HG02840 (cell line): ENCODE results near the gene PRELP.
"Not testable (repeated sequence)": the region's sequence is repeated elsewhere in the genome, so short reads cannot be mapped to it uniquely, and the experiment has no call there.

Source experiments
- ATAC-seq: cut with Tn5 transposase; IDR thresholded peaks from one replicate; pipeline ENCODE4 v1.9.1; 2021; ENCODE audit warnings: mild to moderate bottlenecking, moderate library complexity, moderate number of reproducible peaks; ENCODE audit not compliant: unreplicated experiment, low FRiP score

The PRELP gene

DNA sequence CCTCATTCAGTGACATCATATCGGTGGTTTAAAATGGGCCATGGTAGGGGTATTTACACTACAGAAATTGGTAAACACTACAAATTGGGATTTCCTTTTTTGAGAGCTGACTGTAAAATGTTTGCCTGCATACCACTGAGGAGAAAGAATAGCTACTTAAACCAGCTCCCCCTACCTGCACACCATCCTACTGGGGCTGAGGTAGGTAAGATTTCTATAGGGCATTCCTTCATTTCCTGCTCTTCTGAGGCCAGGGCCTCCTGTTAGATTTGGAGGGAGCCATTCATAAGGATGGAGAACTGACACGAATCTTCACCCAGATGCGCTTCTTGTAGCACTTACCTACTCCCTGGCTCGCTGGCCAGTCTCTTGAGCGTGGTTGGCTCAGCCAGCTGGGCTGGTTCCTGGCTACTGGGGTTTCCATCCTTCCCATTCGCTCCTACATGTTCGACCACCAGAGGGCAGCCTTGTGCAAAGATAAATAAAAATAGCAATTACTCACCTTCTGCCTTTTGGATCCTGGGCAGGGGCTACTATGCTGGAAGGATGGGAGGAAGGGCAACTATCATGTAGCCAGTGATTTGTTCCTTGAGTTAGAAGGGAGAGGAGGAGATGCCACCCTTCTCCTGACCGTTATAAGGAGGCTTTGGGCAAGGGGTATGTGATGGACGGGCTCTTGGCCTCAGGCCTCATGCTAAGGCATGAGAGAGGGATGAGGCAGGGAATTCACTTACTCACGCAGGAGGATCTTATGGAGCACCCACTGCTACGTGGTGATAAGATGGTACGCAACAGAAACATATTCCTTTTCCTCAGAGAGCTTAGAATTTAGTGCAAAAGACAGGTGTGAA lies 29.0 kb downstream of the PRELP start:
- ATAC-seq = no peak

DNA sequence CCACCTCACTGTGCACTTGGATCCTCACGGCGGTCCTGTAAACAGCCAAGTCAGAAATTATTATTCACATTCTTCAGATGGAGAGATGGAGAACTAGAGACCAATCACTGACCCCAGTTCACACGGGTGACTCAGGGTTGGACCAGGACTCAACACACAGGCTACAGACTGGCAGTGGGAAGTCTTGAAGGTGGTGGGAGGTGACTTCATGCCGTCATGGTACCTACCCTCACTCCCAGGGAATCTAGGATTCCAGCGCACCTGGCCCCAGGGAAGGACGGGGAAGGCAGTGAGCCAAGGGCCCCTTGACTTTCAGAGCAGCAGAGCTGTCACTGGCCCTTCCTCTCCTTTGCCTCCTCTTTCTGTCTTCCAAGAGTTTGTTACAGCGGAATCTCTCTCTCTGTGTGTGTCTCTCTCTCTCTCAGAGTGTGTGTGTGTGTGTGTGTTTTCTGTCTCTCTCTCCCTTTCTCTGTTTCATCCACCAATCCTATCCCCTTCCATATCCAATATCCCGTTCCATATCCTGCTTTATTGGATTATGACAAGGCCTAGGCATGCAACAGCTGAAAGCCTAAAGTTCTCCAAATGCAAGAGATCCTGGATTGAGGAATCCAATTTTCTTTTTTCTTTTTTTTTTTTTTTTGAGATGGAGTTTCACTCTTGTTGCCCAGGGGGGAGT lies 30.1 kb downstream of the PRELP start:
- no peak for ATAC-seq

DNA sequence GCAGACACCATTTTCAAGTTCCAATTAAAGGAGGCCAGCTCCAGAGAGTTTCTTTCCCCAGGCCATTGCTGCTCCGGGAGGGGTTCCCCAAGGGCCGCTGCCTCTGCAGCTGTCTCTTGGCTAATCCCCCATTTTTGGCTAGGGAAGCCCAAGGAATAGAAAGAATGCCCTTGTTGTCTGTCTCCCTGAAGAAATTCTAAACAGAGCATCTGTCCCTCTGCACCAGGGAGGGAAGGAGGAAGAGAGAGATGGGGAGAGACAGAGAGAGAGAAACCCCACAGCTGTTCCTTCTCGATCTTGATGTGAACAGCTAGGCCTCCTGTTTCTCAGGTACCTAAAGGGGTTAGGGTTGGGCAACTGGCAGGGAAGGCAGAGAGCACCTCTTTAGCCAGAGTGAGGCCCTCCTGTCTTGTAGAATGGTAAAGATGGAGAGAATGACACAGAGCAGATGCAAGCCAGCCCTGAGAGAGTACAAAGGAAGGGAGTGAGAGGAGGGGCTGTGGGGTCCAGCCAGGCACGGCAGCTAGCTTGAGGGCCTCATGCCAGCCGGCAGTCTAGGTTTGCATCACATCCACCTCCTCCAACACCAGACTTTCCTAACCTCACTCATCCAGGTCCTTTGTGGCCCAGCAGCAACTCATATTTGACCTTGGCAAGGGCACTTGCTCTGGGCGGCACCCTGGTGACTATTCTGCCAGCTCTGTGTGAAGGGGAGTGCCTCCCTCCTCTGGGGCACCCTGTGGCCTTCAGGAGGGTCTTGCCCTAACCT lies 31.4 kb downstream of the PRELP start:
- no peak for ATAC-seq

DNA sequence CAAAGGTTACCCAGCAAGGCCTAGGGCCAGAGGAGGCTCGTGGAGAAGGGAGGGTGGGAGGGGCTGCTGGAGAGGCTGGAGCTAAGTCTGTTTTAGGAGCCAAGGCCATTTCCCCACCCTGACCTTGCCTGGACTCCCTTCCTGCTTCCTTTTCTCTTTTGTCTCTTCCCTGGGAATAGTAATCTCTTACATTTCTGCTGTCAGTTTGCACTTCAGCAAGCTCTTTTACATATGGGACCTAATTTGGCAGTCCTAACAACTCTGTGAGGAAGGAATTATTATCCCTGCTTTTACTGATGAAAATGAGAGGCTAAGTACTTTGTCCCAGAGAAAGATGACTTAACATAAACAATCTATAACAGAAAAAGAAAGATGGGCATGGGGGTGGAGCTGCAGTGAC lies 32.2 kb downstream of the PRELP start:
- no peak for ATAC-seq

DNA sequence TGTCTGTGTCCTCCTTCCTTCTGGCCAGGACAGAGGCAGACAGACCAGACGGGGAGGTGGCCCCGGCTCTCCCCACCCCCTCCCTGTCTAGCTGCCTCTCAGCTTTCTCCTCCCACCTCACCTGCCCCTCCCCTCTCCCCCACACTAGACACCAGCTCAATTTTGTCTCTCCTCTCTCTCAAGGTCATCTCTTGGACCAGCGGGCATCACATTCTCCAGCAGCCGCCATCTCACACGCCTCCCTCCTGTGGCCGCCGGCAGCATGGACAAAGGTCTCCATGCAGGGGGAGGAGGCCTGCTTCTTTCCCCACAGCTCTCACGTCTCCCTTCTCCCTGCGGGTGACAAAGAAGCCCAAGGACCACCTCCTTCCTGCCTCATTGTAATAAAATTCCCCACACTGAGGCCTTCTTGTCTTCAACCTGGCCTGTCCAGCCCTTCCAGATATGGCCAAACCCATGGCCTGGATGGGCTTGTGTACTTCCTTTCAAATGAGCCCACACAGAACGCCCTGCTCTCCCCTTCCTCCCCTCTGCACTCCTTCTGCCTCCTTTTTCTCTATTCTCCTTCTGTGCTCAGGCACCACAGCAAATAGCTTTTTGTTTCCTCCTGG lies 33.0 kb downstream of the PRELP start:
- ATAC-seq = no peak

DNA sequence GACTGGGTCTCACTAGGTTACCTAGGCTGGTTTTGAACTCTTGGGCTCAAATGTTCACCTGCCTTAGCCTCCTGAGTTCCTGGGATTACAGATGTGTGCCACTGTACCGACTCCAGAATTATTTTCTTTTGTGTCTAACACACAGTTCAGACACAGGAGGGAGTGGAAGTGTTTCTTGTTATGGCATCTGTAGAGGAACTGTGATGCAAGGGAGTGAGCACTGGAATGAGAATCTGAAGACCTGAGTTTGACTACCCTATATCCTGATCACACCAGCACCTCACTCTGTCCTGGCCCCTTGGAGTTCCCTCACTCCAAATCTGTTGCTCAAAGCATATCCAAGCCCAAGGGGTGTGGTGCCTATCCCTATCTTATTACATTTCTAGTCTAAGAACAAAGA lies 33.5 kb downstream of the PRELP start:
- ATAC-seq = no peak

DNA sequence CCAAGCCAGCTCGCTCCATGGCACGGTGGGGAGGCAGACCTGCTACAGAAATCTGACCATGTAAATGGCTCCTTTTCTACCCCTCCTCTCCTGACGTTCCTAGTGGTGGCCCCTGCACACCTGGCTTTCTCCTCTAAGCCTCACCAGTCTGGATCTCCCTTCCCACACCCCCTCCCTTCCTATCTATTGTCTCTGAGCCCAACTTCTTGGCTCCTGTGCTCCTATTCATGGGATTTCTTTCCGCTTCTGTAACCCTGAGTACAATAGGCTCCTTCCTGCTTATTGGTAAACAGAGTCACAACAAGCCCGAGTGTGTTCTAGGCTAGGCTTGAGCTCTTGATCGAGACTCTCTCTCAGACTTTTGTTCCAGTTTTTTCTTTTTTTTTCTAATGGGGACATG lies 35.9 kb downstream of the PRELP start:
- no peak for ATAC-seq

DNA sequence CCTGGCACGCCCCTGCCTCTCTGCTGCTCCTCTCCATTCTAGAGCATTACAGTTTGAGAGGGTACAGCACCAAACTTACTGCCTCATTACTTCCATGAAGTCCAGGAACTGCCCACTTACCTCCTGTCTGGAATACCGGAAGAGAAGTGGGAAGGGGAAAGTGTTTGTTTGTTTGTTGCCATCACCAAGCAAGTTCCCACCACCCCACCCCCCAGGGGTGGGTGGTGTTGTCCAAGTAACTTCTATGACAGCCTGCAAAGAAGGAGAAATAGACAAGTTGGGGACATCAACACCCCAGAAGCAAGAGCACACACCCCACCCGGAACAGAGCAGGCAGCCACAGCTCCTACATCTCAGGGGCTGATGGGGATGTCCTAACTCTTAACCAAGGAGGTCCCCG lies 36.3 kb downstream of the PRELP start:
- no peak for ATAC-seq

DNA sequence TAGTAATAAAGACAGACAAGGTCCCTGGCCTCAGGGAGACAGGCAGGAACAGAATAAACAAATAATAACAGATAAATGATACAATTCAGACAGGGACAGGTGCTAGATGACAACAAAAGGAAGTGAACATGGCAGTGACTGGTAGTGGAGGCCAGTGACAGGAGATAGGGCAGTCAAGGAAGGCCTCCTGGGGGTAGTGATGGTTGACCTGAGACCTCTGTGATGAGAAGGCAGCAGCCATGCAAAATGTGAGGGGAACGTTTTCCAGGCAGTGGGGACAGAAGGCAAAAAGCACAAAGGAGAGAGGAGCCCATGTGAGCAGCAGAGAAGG lies 36.9 kb downstream of the PRELP start:
- no peak for ATAC-seq

DNA sequence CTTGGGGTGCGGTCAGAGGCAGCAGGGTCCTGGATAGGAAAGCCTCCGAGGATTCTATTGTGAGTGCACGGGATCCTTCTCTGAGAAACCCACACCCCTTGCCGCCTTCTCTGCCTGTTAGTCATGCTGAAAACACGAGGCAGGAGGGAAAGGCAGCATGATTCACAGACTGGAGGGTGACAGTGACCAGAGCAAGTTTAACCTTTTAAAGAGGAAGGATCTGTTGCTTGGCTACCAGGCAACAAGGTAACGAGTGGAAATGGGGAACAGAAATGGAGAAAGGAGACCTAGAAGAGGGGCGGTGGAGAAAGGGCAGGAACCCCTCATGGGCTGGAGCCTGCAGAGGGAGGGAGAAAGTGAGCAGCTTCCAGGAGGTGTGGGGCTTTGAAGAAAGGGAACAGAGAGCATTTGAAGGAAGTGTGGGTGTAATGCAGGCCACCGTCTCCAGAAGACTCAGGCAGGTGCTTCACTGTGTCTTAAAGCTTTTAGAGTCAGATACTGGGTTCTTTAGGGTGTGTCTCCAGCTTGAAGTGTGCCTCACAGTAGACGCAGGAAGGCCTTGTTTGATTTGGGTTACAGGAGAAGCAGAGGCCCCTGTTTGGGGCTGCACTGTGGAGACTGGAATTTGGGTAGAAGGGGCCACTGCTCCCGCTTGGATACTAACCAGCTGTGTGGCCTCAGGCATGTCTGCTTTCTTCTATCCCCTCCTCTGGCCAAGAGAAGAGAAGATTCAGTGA lies 37.4 kb downstream of the PRELP start:
- no peak for ATAC-seq

DNA sequence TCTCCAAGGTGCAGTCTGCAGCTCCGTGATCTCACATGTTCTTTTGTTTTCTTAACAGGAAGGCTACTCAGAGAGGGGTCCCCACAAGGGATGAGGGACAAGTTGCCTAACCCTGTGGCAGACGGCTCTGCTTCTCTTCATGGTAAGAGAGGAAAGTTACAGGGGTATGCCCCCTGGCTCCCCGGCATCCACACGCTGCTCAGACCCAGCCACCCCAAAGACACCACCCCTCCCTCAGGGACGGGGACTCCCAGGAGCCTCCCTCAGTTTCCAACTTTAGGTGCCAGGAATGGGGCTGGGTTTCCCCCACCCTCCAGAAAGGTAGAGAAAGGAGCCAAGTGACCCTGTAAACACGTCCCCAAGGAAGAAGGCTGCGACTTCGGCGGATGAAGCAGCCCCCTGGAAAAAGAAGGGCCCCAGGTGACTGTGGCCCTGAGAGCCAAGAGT lies 38.0 kb downstream of the PRELP start:
- no peak for ATAC-seq

DNA sequence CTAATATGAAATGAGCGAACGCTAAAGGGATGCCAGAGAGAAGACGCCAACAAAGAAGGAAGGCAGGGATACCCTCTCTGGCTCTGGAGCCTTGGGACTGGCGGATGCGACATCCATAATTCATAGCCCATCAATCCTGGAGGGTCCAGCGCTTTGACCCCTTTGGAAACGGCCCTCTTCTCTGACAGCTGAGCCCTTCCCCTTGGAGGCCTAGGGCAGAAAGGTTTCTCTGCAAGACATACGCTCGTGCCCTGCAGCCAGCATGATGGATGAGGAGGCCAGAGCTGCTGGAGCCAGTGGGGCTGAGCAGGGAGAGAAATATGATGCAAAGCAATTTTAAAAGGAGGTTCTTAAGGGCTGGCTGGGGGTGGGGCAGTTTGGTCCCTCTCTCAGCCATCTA lies 40.6 kb downstream of the PRELP start:
- no peak for ATAC-seq

DNA sequence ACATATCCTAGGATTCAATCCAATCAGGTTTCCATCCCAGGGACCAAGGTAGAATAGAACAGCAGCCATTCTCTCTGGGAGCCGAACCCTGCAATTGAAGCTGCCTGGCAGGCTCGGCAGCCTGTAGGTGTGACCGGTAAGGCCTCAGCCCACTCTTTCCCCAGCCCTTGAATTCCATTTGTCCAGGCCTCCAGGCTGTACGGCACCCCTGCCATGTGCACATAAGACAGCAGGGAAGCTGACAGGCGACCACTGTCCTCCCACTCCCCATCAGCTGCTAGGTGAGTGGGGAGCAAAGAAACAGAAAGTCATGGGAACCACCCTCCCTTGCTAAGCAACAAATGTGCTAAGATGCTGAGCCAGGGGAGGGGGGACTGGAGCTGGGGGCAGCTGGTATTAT lies 41.3 kb downstream of the PRELP start:
- ATAC-seq = no peak

DNA sequence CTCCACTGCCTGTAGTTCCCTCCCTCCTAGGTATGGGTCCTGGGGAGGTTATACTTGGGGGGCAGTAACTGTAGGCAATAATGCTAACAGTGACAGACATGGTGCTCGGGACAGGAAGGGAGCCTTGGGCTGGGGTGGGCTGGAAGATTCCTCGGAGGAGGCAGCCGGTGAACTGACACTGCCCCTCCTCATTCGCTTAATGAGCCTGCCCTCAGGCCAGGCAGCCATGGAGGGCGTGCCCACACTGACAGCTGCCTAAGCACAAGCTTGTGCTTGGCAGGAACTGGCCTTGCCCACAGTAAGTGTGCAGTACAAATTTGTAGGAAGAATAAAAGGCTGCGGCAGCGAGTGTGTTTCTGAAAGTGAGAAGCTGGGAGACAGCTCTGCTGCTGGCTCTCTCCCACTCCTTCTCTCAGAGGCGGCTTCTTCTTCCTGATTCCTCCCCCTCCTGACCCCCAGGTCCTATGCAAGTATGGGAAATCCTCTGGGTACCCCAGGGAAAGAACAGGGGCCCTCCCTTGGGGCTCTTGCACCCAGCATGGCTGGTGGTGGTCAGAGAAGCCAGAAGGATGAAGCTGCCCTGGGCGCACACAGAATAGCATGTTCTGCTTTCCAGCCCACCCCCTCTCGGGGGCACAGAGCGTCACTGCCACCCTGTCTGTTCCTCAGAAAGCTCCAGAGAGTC lies 42.0 kb downstream of the PRELP start:
- no peak for ATAC-seq

DNA sequence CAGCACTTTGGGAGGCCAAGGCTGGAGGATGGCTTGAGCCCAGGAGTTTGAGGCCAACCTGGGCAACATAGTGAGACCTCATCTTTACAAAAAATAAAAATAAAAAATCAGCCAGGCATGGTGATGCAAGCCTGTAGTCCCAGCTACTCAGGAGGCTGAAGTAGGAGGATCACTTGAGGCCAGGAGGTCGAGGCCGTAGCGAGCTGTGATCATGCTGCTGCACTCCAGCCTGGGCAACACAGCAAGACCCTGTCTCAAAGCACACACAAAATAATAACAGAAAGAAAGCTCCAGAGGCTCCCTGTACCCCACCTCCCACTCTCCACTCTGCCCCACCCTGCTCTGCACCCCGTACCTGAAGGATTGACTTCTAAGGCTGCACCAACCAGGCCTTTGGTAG lies 42.5 kb downstream of the PRELP start:
- ATAC-seq = not testable (repeated sequence)

DNA sequence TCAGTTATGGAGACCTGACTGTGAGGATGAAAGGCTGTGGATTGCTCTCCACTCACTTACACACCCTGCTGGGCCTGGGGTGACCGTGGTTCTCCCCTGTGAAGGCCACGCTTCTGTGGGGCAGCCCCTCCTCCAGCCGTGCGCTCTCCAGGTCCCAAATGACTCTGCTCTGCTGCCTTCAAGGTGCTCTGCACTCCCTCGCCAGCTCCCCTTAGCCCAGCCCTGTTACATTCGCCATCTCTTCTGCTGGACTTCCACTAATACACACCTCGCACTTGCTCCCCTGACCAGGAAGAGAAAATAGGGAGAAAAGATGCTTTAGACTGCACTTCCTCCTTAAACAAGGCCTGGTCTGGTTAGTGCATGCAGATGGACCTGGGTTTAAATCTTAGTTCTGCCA lies 42.9 kb downstream of the PRELP start:
- no peak for ATAC-seq

DNA sequence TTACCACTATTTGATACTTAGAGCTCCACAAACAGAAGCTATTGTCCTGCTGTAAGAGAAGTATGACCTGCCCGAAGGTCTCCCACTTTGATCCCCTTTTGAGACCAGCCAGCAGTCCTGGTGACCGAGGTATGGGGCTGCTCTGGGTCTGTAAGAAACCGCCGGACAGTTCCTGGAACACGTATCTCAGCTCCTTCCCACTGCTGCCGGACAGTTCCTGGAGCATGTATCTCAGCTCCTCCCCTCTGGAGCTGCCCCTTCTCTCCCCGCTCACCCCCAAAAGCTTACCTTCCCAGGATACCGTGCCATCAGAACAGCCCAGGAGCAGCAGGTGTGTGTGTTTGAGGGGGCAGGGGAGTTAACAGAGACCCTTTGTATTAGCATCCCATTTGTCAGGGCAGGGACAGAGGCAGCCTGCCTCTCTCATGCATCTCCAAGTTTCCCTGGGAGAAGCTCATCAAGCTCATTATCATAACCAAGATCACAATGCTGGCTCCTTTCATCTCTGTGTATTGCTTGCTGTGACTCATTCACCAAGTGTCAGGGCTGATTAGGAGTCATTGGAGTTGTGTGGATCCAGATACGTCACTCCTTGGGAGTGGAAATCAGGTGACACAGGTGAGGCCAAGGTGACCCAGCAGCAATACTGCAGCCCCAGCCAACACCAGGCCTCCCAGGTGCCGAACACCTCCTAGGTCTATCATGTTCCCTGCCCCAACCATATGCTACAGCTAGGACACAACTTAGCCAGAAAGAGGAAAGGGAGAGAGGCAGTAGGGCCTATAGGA lies 43.6 kb downstream of the PRELP start:
- ATAC-seq = no peak

DNA sequence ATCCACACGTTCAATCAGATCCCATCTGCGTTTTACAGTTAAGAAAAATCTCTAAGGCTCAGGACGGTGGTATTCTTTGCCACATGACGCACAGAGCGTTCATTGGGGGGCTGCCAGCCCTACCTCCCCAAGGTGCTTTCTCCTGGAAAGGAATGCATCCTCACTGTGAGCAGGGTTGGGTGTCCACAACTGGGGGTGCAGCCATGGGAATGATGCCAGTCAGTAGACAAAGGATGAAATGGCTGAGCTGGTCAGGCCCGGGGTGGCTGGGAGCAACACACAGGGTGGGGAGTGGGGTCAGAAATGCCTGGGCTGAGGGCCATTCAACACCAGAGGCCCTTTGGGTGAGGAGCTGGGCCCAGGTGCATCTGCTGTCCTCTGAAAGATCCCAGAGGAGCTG lies 44.3 kb downstream of the PRELP start:
- ATAC-seq = no peak

DNA sequence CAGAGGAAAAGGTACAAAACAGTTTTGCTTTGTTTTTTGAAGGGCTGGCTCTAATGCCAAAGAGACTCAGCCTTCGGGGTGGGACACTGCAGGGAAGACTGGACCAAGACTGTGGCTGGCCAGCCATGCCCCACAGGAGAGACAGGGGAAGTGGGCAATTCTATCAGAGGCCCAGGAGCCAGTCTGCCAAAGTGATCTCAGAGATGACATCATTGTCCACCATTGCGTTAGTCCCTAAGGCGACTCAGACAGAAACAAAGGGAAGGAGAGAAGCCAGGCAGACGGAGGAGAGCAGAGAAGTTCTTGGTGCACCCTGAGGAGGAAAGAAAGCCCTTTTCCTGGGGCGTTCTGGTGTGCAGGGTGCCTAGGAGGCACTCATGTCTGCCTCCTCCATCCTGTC lies 44.7 kb downstream of the PRELP start:
- ATAC-seq = no peak
